HPDE6-E6E7 (cell line): ENCODE results near the gene OSBPL9.

Experiments
- DNase-seq: peaks from one replicate; pipeline ENCODE4 v3.0.0; 2011; ENCODE audit warnings: missing footprints; ENCODE audit errors: extremely low spot score

The OSBPL9 gene

GRCh38 chr1:51616903-51617708 lies at the start of gene OSBPL9:
OSBPL9 (plus strand) TSS chr1:51617092; CDS start chr1:51617111, 19 bp downstream.
- DNase-seq, result peak; percentile 66

- DNase-seq, result no peak
Observed at GRCh38 chr1:51567653-51568052, 49.2 kb upstream of the OSBPL9 start.

- no peak for DNase-seq
Observed at GRCh38 chr1:51568231-51568935, 48.5 kb upstream of the OSBPL9 start.

GRCh38 chr1:51569284-51570062 lies 47.4 kb upstream of the OSBPL9 start:
- DNase-seq, result peak; percentile 74

- no peak for DNase-seq
Observed at GRCh38 chr1:51570063-51570710, 46.7 kb upstream of the OSBPL9 start.

- no peak for DNase-seq
Observed at GRCh38 chr1:51572365-51572764, 44.5 kb upstream of the OSBPL9 start.

GRCh38 chr1:51574796-51575195 lies 42.1 kb upstream of the OSBPL9 start:
- DNase-seq, result no peak

GRCh38 chr1:51575406-51576084 lies 41.3 kb upstream of the OSBPL9 start:
- no peak for DNase-seq

- DNase-seq, result no peak
Observed at GRCh38 chr1:51576085-51576444, 40.8 kb upstream of the OSBPL9 start.

- no peak for DNase-seq
Observed at GRCh38 chr1:51576923-51577322, 40.0 kb upstream of the OSBPL9 start.

GRCh38 chr1:51578383-51579109 lies 38.3 kb upstream of the OSBPL9 start:
- DNase-seq, result no peak

GRCh38 chr1:51581238-51581637 lies 35.7 kb upstream of the OSBPL9 start:
- DNase-seq, result no peak

- no peak for DNase-seq
Observed at GRCh38 chr1:51583532-51583931, 33.4 kb upstream of the OSBPL9 start.

- no peak for DNase-seq
Observed at GRCh38 chr1:51584021-51584420, 32.9 kb upstream of the OSBPL9 start.

GRCh38 chr1:51592711-51593110 lies 24.2 kb upstream of the OSBPL9 start:
- DNase-seq, result peak; percentile 69

GRCh38 chr1:51594716-51595115 lies 22.2 kb upstream of the OSBPL9 start:
- DNase-seq, result no peak

- no peak for DNase-seq
Observed at GRCh38 chr1:51600529-51600928, 16.4 kb upstream of the OSBPL9 start.

- DNase-seq, result no peak
Observed at GRCh38 chr1:51600965-51601364, 15.9 kb upstream of the OSBPL9 start.

GRCh38 chr1:51605961-51606723 lies 10.8 kb upstream of the OSBPL9 start:
- DNase-seq, result no peak

GRCh38 chr1:51607681-51608095 lies 9.2 kb upstream of the OSBPL9 start:
- no peak for DNase-seq
